Nephron (organoid): ENCODE results near the gene ESRRB.

Source experiments
- H3K27ac Mint-ChIP-seq, 3 experiments: 2 replicates each; pipeline ENCODE4 v1.8.0; 2020; ENCODE audit warnings: mixed read lengths in 3 of 3, mild to moderate bottlenecking in 2 of 3, moderate library complexity in 1 of 3
- H3K27me3 Mint-ChIP-seq: 2 replicates; pipeline ENCODE4 v1.8.0; 2021; ENCODE audit warnings: low read depth, mild to moderate bottlenecking, moderate library complexity, mixed read lengths
- H3K36me3 Mint-ChIP-seq: 2 replicates; pipeline ENCODE4 v1.8.0; 2020; ENCODE audit warnings: low read depth, mixed read lengths
- H3K4me1 Mint-ChIP-seq: 2 replicates; pipeline ENCODE4 v1.8.0; 2020; ENCODE audit warnings: mixed read lengths
- H3K4me3 Mint-ChIP-seq, 3 experiments: 2 replicates each; pipeline ENCODE4 v1.8.0; 2020; ENCODE audit warnings: mild to moderate bottlenecking in 3 of 3, mixed read lengths in 3 of 3, moderate library complexity in 2 of 3
- H3K9me3 Mint-ChIP-seq: 2 replicates; pipeline ENCODE4 v1.8.0; 2020; ENCODE audit warnings: mixed read lengths
- CTCF ChIP-seq, 3 experiments: fragments of 200-600 bp; sonication (generic); IDR thresholded peaks; one replicate each; pipeline ENCODE4 v1.5.0; 2021; ENCODE audit warnings: antibody characterized with exemption in 3 of 3; ENCODE audit not compliant: unreplicated experiment in 3 of 3

Gene ESRRB

GRCh38 chr14:76375947-76376404 is at the start of gene ESRRB:
TSS of gene ESRRB (plus strand) at chr14:76376137. CDS start at chr14:76376402, 265 bp downstream.
- H3K9me3 Mint-ChIP-seq, result no peaks in the 10 kb centered on the region
- peak within 1 kb of the TSS; percentile 79 to 88 (median 81) for H3K4me3 Mint-ChIP-seq
- H3K27me3 Mint-ChIP-seq, result peaks cover 100% of the 10 kb centered on the region
- H3K36me3 Mint-ChIP-seq, result no peaks in the 10 kb centered on the region
- no peak for TF ChIP-seq CTCF (IDR thresholded peaks at IDR 0.05; ENCODE audit: unreplicated experiment in 3 of 3)
- H3K27ac Mint-ChIP-seq, result no peak within 1 kb of the TSS
- H3K4me1 Mint-ChIP-seq, result peaks cover 12% of the 10 kb centered on the region

DNA sequence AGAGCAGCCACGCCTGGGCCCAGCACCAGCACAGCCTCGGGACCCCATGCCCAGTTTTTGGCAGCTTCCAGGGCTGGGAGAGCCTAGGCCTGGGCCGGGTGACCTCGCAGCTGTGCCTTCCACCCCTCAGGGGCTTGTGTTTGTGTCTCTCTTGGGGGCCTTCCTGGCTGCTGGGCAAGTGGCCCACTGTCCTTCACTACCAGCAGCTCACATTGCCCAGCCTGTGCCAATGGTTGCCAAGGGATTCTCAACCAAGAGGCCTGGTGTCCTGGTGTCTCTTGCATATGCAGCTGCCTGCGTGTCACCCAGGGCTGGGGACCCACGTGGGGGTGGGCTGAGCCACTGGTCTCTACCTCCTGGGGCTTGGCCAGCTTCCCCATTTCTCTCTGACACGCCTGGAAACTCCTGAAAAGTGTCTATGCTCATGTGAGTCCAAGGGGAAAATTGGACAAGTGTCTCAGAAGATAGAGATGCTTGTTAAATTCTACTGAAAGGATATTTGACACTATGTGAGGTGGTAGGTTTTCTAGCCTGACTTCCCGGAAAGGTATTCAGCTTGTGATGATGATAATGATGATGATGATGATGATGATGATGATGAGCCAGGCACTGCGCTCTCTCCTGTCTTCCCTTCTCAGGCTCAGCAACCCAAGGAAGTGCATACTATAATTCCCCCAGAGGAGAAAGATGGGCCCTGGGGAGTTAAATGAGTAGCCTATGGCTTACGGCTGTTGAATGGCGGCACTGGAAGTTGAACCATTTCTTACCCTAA is 48.8 kb upstream of the ESRRB start:
- peaks cover 77% of the 10 kb centered on the region for H3K27me3 Mint-ChIP-seq
- H3K36me3 Mint-ChIP-seq, result no peaks in the 10 kb centered on the region
- no peak overlapping the region for H3K4me3 Mint-ChIP-seq
- H3K9me3 Mint-ChIP-seq, result no peaks in the 10 kb centered on the region
- H3K27ac Mint-ChIP-seq, result no peak overlapping the region
- TF ChIP-seq CTCF (IDR thresholded peaks at IDR 0.05; ENCODE audit: unreplicated experiment in 3 of 3), result no peak
- no peaks in the 10 kb centered on the region for H3K4me1 Mint-ChIP-seq

- Mint-ChIP-seq H3K27ac (no peak overlapping the region), H3K36me3 (no peaks in the 10 kb centered on the region), H3K27me3 (peaks cover 77% of the 10 kb centered on the region), H3K4me1 (no peaks in the 10 kb centered on the region), H3K9me3 (no peaks in the 10 kb centered on the region), H3K4me3 (no peak overlapping the region)
- no peak for TF ChIP-seq CTCF (IDR thresholded peaks at IDR 0.05; ENCODE audit: unreplicated experiment in 3 of 3)
Measured at GRCh38 chr14:76328457-76329137, 47.3 kb upstream of the ESRRB start.

- Mint-ChIP-seq H3K4me3 (peak overlapping the region in 2 of 3 experiments; percentile 9 to 45), H3K27ac (no peak overlapping the region), H3K36me3 (no peaks in the 10 kb centered on the region), H3K27me3 (peaks cover 69% of the 10 kb centered on the region), H3K4me1 (no peaks in the 10 kb centered on the region), H3K9me3 (no peaks in the 10 kb centered on the region)
- TF ChIP-seq CTCF (IDR thresholded peaks at IDR 0.05; ENCODE audit: unreplicated experiment in 3 of 3), result no peak
Measured at GRCh38 chr14:76329154-76329928, 46.6 kb upstream of the ESRRB start.

GRCh38 chr14:76329951-76330350 is 46.0 kb upstream of the ESRRB start:
- TF ChIP-seq CTCF (IDR thresholded peaks at IDR 0.05; ENCODE audit: unreplicated experiment in 3 of 3), result no peak
- Mint-ChIP-seq H3K36me3 (no peaks in the 10 kb centered on the region), H3K4me3 (no peak overlapping the region), H3K4me1 (no peaks in the 10 kb centered on the region), H3K27ac (no peak overlapping the region), H3K9me3 (no peaks in the 10 kb centered on the region), H3K27me3 (peaks cover 67% of the 10 kb centered on the region)
